Stimulated activated CD8-positive, alpha-beta memory T cell treated with anti-CD3 and anti-CD28 coated beads, Interleukin-4, amount 100 ng/mL, for 48 hours (primary cell): ENCODE measurements around the gene BMPR2.
"Not testable (repeated sequence)": the region's sequence is repeated elsewhere in the genome, so short reads cannot be mapped to it uniquely, and the experiment has no call there.

ENCODE experiments used
- DNase-seq: peaks from one replicate; pipeline ENCODE4 v3.0.0-alpha.2; 2020

BMPR2 gene

GRCh38 chr2:202455114-202455513, 79.0 kb downstream of the BMPR2 start:
- no peak for DNase-seq

GRCh38 chr2:202460119-202460518, 84.0 kb downstream of the BMPR2 start:
- DNase-seq: no peak

- no peak for DNase-seq
Measured at GRCh38 chr2:202479090-202479489, 103.0 kb downstream of the BMPR2 start.

GRCh38 chr2:202479610-202480009, 103.5 kb downstream of the BMPR2 start:
- no peak for DNase-seq

- no peak for DNase-seq
Measured at GRCh38 chr2:202486351-202486750, 110.2 kb downstream of the BMPR2 start.

- DNase-seq: no peak
Measured at GRCh38 chr2:202488671-202489070, 112.5 kb downstream of the BMPR2 start.

- no peak for DNase-seq
Measured at GRCh38 chr2:202490479-202490878, 114.4 kb downstream of the BMPR2 start.

- DNase-seq: no peak
Measured at GRCh38 chr2:202491514-202491913, 115.4 kb downstream of the BMPR2 start.

- DNase-seq: no peak
Measured at GRCh38 chr2:202494300-202495229, 118.4 kb downstream of the BMPR2 start.

- DNase-seq: no peak
Measured at GRCh38 chr2:202495230-202495604, 119.1 kb downstream of the BMPR2 start.

- DNase-seq: not testable (repeated sequence)
Measured at GRCh38 chr2:202496835-202497472, 120.8 kb downstream of the BMPR2 start.

- not testable (repeated sequence) for DNase-seq
Measured at GRCh38 chr2:202497473-202497866, 121.3 kb downstream of the BMPR2 start.

- not testable (repeated sequence) for DNase-seq
Measured at GRCh38 chr2:202499841-202500240, 123.7 kb downstream of the BMPR2 start.

GRCh38 chr2:202503276-202503675, 127.1 kb downstream of the BMPR2 start:
- DNase-seq: not testable (repeated sequence)

- DNase-seq: no peak
Measured at GRCh38 chr2:202508686-202509085, 132.6 kb downstream of the BMPR2 start.

GRCh38 chr2:202510911-202511310, 134.8 kb downstream of the BMPR2 start:
- DNase-seq: no peak

GRCh38 chr2:202512176-202512575, 136.0 kb downstream of the BMPR2 start:
- no peak for DNase-seq

GRCh38 chr2:202514732-202515131, 138.6 kb downstream of the BMPR2 start:
- DNase-seq: no peak

GRCh38 chr2:202519453-202519852, 143.3 kb downstream of the BMPR2 start:
- DNase-seq: no peak

GRCh38 chr2:202521470-202521869, 145.3 kb downstream of the BMPR2 start:
- no peak for DNase-seq

GRCh38 chr2:202529389-202529788, 153.3 kb downstream of the BMPR2 start:
- no peak for DNase-seq

- DNase-seq: no peak
Measured at GRCh38 chr2:202530038-202530437, 153.9 kb downstream of the BMPR2 start.

GRCh38 chr2:202535290-202535689, 159.2 kb downstream of the BMPR2 start:
- not testable (repeated sequence) for DNase-seq

GRCh38 chr2:202541137-202541536, 165.0 kb downstream of the BMPR2 start:
- DNase-seq: no peak
